Colonic mucosa (tissue), 4 donors: ENCODE data around the gene ATXN10. TPM values are rescaled to one million over a fixed set of nuclear protein-coding genes. Genes with fewer than 3 reads are reported as not detected.

ENCODE experiments used
- DNase-seq: peaks from one replicate; pipeline ENCODE4 v3.0.0-alpha.2; 2020
- H3K27ac ChIP-seq: fragments of 200-600 bp; one replicate; pipeline ENCODE4 v1.8.0; 2021
- H3K27me3 ChIP-seq: fragments of 200-600 bp; one replicate; pipeline ENCODE4 v1.8.0; 2021
- H3K36me3 ChIP-seq: fragments of 200-600 bp; one replicate; pipeline ENCODE4 v1.8.0; 2021
- H3K4me1 ChIP-seq: fragments of 200-600 bp; one replicate; pipeline ENCODE4 v1.8.0; 2021; ENCODE audit warnings: mild to moderate bottlenecking
- H3K4me3 ChIP-seq: fragments of 200-600 bp; one replicate; pipeline ENCODE4 v1.8.0; 2021
- H3K9ac ChIP-seq, 2 donors: one replicate each; pipeline ENCODE4 v1.7.0; 2013; ENCODE audit warnings: control low read depth in 2 of 2, low read depth in 2 of 2, low read length in 2 of 2
- H3K9me3 ChIP-seq: fragments of 200-600 bp; one replicate; pipeline ENCODE4 v1.8.0; 2021
- CTCF ChIP-seq: fragments of 200-600 bp; IDR thresholded peaks from one replicate; pipeline ENCODE4 v1.8.0; 2022; ENCODE audit warnings: antibody characterized with exemption, mild to moderate bottlenecking
- intact Hi-C: fragments of 100-400 bp; cut with DNase I; formaldehyde crosslinking; loops from one replicate; pipeline ENCODE4 v1.14.1; 2022
- total RNA-seq, 2 donors: library from RNA; stranded (reverse); fragmentation: NEBNext Ultra II Directional in 1 of 2; extraction: Animal tissue kit (Norgen Biotek cat#: 25700) in 1 of 2; gene quantifications; one replicate each; pipeline ENCODE4 v1.2.1, GENCODE V29; 2021
- donor health status: healthy.
- donor health status: DM: no; HTN: no; CAD: no.
- donor health status: DM: no; HTN: no; CAD: no.

Gene ATXN10
- total RNA-seq, 2 donors from 2014 or later, result 90.5 to 94.9 TPM

- DNase-seq, result no peak
- intact Hi-C loops, result no loop called here
These were observed 212.2 kb downstream of the ATXN10 start for GRCh38 chr22:45883811-45884170.

GRCh38 chr22:45884201-45885062 lies 212.8 kb downstream of the ATXN10 start:
- Histone ChIP-seq H3K9ac (no peak overlapping the region), H3K27me3 (peaks cover 23% of the 10 kb centered on the region), H3K4me1 (no peaks in the 10 kb centered on the region), H3K9me3 (no peaks in the 10 kb centered on the region), H3K27ac (no peak overlapping the region), H3K4me3 (no peak overlapping the region), H3K36me3 (no peaks in the 10 kb centered on the region)
- intact Hi-C loops, result no loop called here
- TF ChIP-seq CTCF, result no peak
- no peak for DNase-seq

More at GRCh38 chr22:45883811-45884170, 212.2 kb downstream of the ATXN10 start:
- Histone ChIP-seq H3K27ac (no peak overlapping the region), H3K9me3 (no peaks in the 10 kb centered on the region), H3K36me3 (no peaks in the 10 kb centered on the region), H3K4me1 (no peaks in the 10 kb centered on the region), H3K27me3 (peaks cover 23% of the 10 kb centered on the region), H3K4me3 (no peak overlapping the region), H3K9ac (no peak overlapping the region)
- no peak for TF ChIP-seq CTCF

GRCh38 chr22:45885171-45885840 lies 213.7 kb downstream of the ATXN10 start:
- H3K27me3 ChIP-seq, result peaks cover 17% of the 10 kb centered on the region
- DNase-seq, result no peak
- H3K9me3 ChIP-seq, result no peaks in the 10 kb centered on the region
- no peak overlapping the region for H3K4me3 ChIP-seq
- no peaks in the 10 kb centered on the region for H3K36me3 ChIP-seq
- H3K9ac ChIP-seq, result no peak overlapping the region
- no peak overlapping the region for H3K27ac ChIP-seq
- TF ChIP-seq CTCF, result no peak
- H3K4me1 ChIP-seq, result no peaks in the 10 kb centered on the region
- intact Hi-C loops, result no loop called here

- no peaks in the 10 kb centered on the region for H3K9me3 ChIP-seq
- no peaks in the 10 kb centered on the region for H3K36me3 ChIP-seq
- TF ChIP-seq CTCF, result no peak
- peaks cover 11% of the 10 kb centered on the region for H3K27me3 ChIP-seq
- intact Hi-C loops, result no loop called here
- H3K27ac ChIP-seq, result no peak overlapping the region
- no peak for DNase-seq
- H3K9ac ChIP-seq, result no peak overlapping the region
- no peaks in the 10 kb centered on the region for H3K4me1 ChIP-seq
- no peak overlapping the region for H3K4me3 ChIP-seq
These were observed 214.3 kb downstream of the ATXN10 start for GRCh38 chr22:45885941-45886395.

- H3K27me3 ChIP-seq, result peaks cover 5% of the 10 kb centered on the region
- no peak overlapping the region for H3K4me3 ChIP-seq
- H3K9ac ChIP-seq, result no peak overlapping the region
- no peak overlapping the region for H3K27ac ChIP-seq
- H3K4me1 ChIP-seq, result no peaks in the 10 kb centered on the region
- intact Hi-C loops, result no loop called here
- TF ChIP-seq CTCF, result no peak
- H3K36me3 ChIP-seq, result no peaks in the 10 kb centered on the region
- no peaks in the 10 kb centered on the region for H3K9me3 ChIP-seq
- no peak for DNase-seq
These were observed 214.9 kb downstream of the ATXN10 start for GRCh38 chr22:45886540-45886939.
